Trophoblast cell (in vitro differentiated cells and primary cell): Measurements from ENCODE around the gene MTHFD2L.

ENCODE experiments used
- DNase-seq, 2 donors: peaks; one replicate each; pipeline ENCODE4 v3.0.0-alpha.2; 2016
- H2AFZ ChIP-seq: 2 replicates; pipeline ENCODE4 v1.6.1; 2013; ENCODE audit warnings: low read length, moderate library complexity, mild to moderate bottlenecking; ENCODE audit not compliant: insufficient read depth, poor library complexity
- H2AK5ac ChIP-seq: 2 replicates; pipeline ENCODE4 v1.6.1; 2013; ENCODE audit warnings: mild to moderate bottlenecking, low read length
- H2BK120ac ChIP-seq: 2 replicates; pipeline ENCODE4 v1.6.1; 2013; ENCODE audit warnings: low read length, mild to moderate bottlenecking, moderate library complexity; ENCODE audit not compliant: insufficient read depth, poor library complexity
- H2BK12ac ChIP-seq: 2 replicates; pipeline ENCODE4 v1.6.1; 2013; ENCODE audit warnings: mild to moderate bottlenecking, low read length, moderate library complexity
- H2BK5ac ChIP-seq: 2 replicates; pipeline ENCODE4 v1.6.1; 2013; ENCODE audit warnings: low read length, low read depth, moderate library complexity, mild to moderate bottlenecking; ENCODE audit not compliant: poor library complexity
- H3K14ac ChIP-seq: 2 replicates; pipeline ENCODE4 v1.6.1; 2013; ENCODE audit warnings: mild to moderate bottlenecking, low read length
- H3K18ac ChIP-seq: 2 replicates; pipeline ENCODE4 v1.6.1; 2013; ENCODE audit warnings: mild to moderate bottlenecking, low read length
- H3K23ac ChIP-seq: 2 replicates; pipeline ENCODE4 v1.6.1; 2013; ENCODE audit warnings: low read length
- H3K27ac ChIP-seq: 2 replicates; pipeline ENCODE4 v1.5.1; 2013; ENCODE audit warnings: low read depth, mild to moderate bottlenecking, inconsistent platforms, low read length, moderate library complexity
- H3K27me3 ChIP-seq: 2 replicates; pipeline ENCODE4 v1.6.1; 2013; ENCODE audit warnings: inconsistent platforms, mild to moderate bottlenecking, low read length, moderate library complexity; ENCODE audit not compliant: insufficient read depth
- H3K36me3 ChIP-seq, 2 experiments: 1 replicate in 1 of 2; 2 replicates in 1 of 2; pipeline ENCODE4 v1.6.1; 2013; ENCODE audit warnings: low read length in 2 of 2, mild to moderate bottlenecking in 2 of 2, moderate library complexity in 1 of 2; ENCODE audit not compliant: insufficient read depth in 2 of 2, control insufficient read depth in 1 of 2
- H3K4ac ChIP-seq: 2 replicates; pipeline ENCODE4 v1.6.1; 2013; ENCODE audit warnings: low read depth, mild to moderate bottlenecking, low read length, moderate library complexity
- H3K4me1 ChIP-seq, 2 experiments: 1 replicate in 1 of 2; 2 replicates in 1 of 2; pipeline ENCODE4 v1.6.1; 2013; ENCODE audit warnings: low read length in 2 of 2, mild to moderate bottlenecking in 2 of 2, moderate library complexity in 1 of 2; ENCODE audit not compliant: insufficient read depth in 2 of 2, control insufficient read depth in 1 of 2
- H3K4me2 ChIP-seq: 2 replicates; pipeline ENCODE4 v1.6.1; 2013; ENCODE audit warnings: inconsistent platforms, mild to moderate bottlenecking, low read length, moderate library complexity
- H3K4me3 ChIP-seq: 2 replicates; pipeline ENCODE4 v1.5.1; 2013; ENCODE audit warnings: mild to moderate bottlenecking, low read depth, low read length, inconsistent platforms
- H3K79me1 ChIP-seq: one replicate; pipeline ENCODE4 v1.6.1; 2013; ENCODE audit warnings: low read length
- H3K79me2 ChIP-seq: 2 replicates; pipeline ENCODE4 v1.6.1; 2013; ENCODE audit warnings: low read length, mild to moderate bottlenecking; ENCODE audit not compliant: control insufficient read depth, insufficient read depth, poor library complexity
- H3K9ac ChIP-seq: 2 replicates; pipeline ENCODE4 v1.6.1; 2013; ENCODE audit warnings: mild to moderate bottlenecking, low read length
- H3K9me3 ChIP-seq: 2 replicates; pipeline ENCODE4 v1.6.1; 2013; ENCODE audit warnings: low read depth, mild to moderate bottlenecking, control low read depth, inconsistent platforms, low read length; ENCODE audit not compliant: insufficient read depth
- H4K12ac ChIP-seq: 2 replicates; pipeline ENCODE4 v1.6.1; 2013; ENCODE audit warnings: low read depth, mild to moderate bottlenecking, low read length, moderate library complexity
- H4K8ac ChIP-seq: 2 replicates; pipeline ENCODE4 v1.6.1; 2013; ENCODE audit warnings: low read depth, mild to moderate bottlenecking, low read length, moderate library complexity
- H4K91ac ChIP-seq: one replicate; pipeline ENCODE4 v1.6.1; 2013; ENCODE audit warnings: low read depth, mild to moderate bottlenecking, low read length, moderate library complexity
- WGBS: extraction: QIAGEN DNeasy Blood & Tissue Kit; methylation state at CpG from one replicate; pipeline ENCODE4 v1.1.7; 2013; ENCODE audit warnings: missing lambda C conversion rate; ENCODE audit not compliant: insufficient read length, insufficient coverage; ENCODE audit errors: extremely low coverage; 5-methylcytosine and 5-hydroxymethylcytosine counted together

MTHFD2L gene

DNA sequence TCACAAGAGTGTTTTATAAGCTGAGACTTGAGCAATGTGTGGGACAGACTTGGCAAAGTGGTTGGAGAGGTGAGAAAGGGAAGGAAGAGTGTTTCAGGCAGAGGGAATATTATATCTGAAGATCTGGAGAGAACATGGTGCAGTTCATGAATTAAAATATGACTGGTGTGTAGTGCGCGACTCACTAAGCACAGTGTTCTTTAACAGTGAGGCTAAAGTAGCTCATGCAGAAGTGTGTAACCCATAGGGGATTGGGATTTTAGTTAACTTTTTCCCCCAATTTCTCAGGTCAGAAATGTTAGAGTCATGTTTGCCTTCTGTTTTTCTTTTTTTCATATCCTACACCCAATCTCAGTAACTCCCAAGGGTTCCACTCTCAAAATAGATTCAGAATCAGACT, 9.7 kb downstream of the MTHFD2L start:
- Histone ChIP-seq H4K8ac (no peak overlapping the region), H3K4ac (no peak overlapping the region), H2AK5ac (no peak overlapping the region), H4K12ac (no peak overlapping the region), H3K23ac (no peak overlapping the region), H3K79me2 (no peaks in the 10 kb centered on the region), H3K4me2 (no peak overlapping the region), H2BK5ac (no peak overlapping the region), H2BK120ac (no peak overlapping the region), H3K9ac (no peak overlapping the region), H3K4me1 (no peaks in the 10 kb centered on the region), H3K14ac (no peak overlapping the region), H3K79me1 (no peaks in the 10 kb centered on the region), H3K4me3 (no peak overlapping the region), H4K91ac (no peak overlapping the region), H2BK12ac (no peak overlapping the region), H3K27me3 (no peaks in the 10 kb centered on the region), H3K27ac (no peak overlapping the region), H3K9me3 (no peaks in the 10 kb centered on the region), H3K36me3 (no peaks in the 10 kb centered on the region), H3K18ac (no peak overlapping the region), H2AFZ (no peak overlapping the region)
- no peak for DNase-seq
- WGBS = no CpG with 5 or more reads among the region's 2 CpGs

DNA sequence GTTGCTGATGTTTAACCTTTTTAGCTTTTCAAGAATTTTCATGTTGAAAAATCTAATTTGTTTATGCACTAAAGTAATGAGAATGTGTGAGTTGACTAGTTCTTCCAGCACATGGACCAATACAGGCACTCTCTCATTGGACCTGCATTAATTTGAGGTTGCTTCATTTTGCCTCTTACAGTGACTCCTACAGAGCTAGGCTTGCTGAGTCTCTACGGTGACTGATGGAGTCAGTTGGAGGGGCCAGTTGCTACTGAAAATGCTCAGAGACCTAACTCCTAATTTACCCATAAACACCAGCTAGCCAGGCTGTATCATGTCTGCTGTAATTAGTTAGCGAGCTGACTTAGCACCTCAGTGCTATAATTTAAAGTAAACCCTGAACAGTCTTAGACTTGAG, 10.9 kb downstream of the MTHFD2L start:
- Histone ChIP-seq H2BK120ac (no peak overlapping the region), H3K27me3 (no peaks in the 10 kb centered on the region), H3K79me2 (no peaks in the 10 kb centered on the region), H4K12ac (no peak overlapping the region), H4K8ac (no peak overlapping the region), H2AK5ac (no peak overlapping the region), H3K36me3 (no peaks in the 10 kb centered on the region), H3K4me2 (no peak overlapping the region), H2BK12ac (no peak overlapping the region), H3K4me1 (no peaks in the 10 kb centered on the region), H3K18ac (no peak overlapping the region), H3K9me3 (no peaks in the 10 kb centered on the region), H3K14ac (no peak overlapping the region), H2AFZ (no peak overlapping the region), H3K79me1 (no peaks in the 10 kb centered on the region), H3K4ac (no peak overlapping the region), H3K27ac (no peak overlapping the region), H3K4me3 (no peak overlapping the region), H2BK5ac (no peak overlapping the region), H3K23ac (no peak overlapping the region), H3K9ac (no peak overlapping the region), H4K91ac (no peak overlapping the region)
- no CpG with 5 or more reads among the region's 2 CpGs for WGBS
- no peak for DNase-seq

- no peaks in the 10 kb centered on the region for H3K79me2 ChIP-seq
- H4K12ac ChIP-seq = no peak overlapping the region
- H3K23ac ChIP-seq = no peak overlapping the region
- H3K27ac ChIP-seq = no peak overlapping the region
- H4K91ac ChIP-seq = no peak overlapping the region
- H3K36me3 ChIP-seq = no peaks in the 10 kb centered on the region
- H2AFZ ChIP-seq = no peak overlapping the region
- H3K9me3 ChIP-seq = no peaks in the 10 kb centered on the region
- H3K4ac ChIP-seq = no peak overlapping the region
- no peak overlapping the region for H2BK120ac ChIP-seq
- no peak overlapping the region for H3K18ac ChIP-seq
- no peak overlapping the region for H2BK12ac ChIP-seq
- H3K14ac ChIP-seq = no peak overlapping the region
- DNase-seq = no peak
- no peaks in the 10 kb centered on the region for H3K27me3 ChIP-seq
- no peaks in the 10 kb centered on the region for H3K79me1 ChIP-seq
- H4K8ac ChIP-seq = no peak overlapping the region
- H3K4me2 ChIP-seq = no peak overlapping the region
- no peak overlapping the region for H3K9ac ChIP-seq
- no peak overlapping the region for H2AK5ac ChIP-seq
- no peak overlapping the region for H2BK5ac ChIP-seq
- WGBS = no CpG with 5 or more reads among the region's 5 CpGs
- H3K4me3 ChIP-seq = no peak overlapping the region
- no peaks in the 10 kb centered on the region for H3K4me1 ChIP-seq
Measured at GRCh38 chr4:74173321-74173720, 15.4 kb downstream of the MTHFD2L start.

GRCh38 chr4:74174421-74174820, 16.5 kb downstream of the MTHFD2L start:
- Histone ChIP-seq H3K23ac (no peak overlapping the region), H4K8ac (no peak overlapping the region), H4K12ac (no peak overlapping the region), H3K4me2 (no peak overlapping the region), H3K4me3 (no peak overlapping the region), H3K27me3 (no peaks in the 10 kb centered on the region), H3K9ac (no peak overlapping the region), H4K91ac (no peak overlapping the region), H3K14ac (no peak overlapping the region), H2BK12ac (no peak overlapping the region), H2BK5ac (no peak overlapping the region), H3K79me1 (no peaks in the 10 kb centered on the region), H2AFZ (no peak overlapping the region), H3K4me1 (no peaks in the 10 kb centered on the region), H3K4ac (no peak overlapping the region), H2AK5ac (no peak overlapping the region), H3K9me3 (no peaks in the 10 kb centered on the region), H2BK120ac (no peak overlapping the region), H3K79me2 (no peaks in the 10 kb centered on the region), H3K36me3 (no peaks in the 10 kb centered on the region), H3K18ac (no peak overlapping the region), H3K27ac (no peak overlapping the region)
- no peak for DNase-seq
- no CpG with 5 or more reads among the region's 2 CpGs for WGBS
